K562 (cell line): ENCODE data around the gene TMEM229B. TPM values are rescaled to one million over a fixed set of nuclear protein-coding genes. Genes with fewer than 3 reads are reported as not detected.

ENCODE experiments used
- ATAC-seq: fragments of 200-7000 bp; cut with Tn5 transposase; 3 replicates; pipeline ENCODE4 v1.9.1; 2020; ENCODE audit warnings: moderate library complexity
- BruUV-seq: library from RNA; stranded (reverse); fragments of 400-500 nt; replicated peaks from 2 replicates; lab custom pipeline; 2021; lab: Mats Ljungman, UMichigan
- CTCF ChIA-PET: fragments of 300-600 bp; formaldehyde crosslinking; extraction: SDS; loops from one replicate; lab custom pipeline; 2021; ENCODE audit warnings: low intra/inter-chr PET ratio; lab: Yijun Ruan, JAX
- POLR2A ChIA-PET: fragments of 300-600, 350-650 bp; sonication (Branson Sonifier 250); formaldehyde crosslinking; extraction: SDS; loops from one replicate; lab custom pipeline; 2021; ENCODE audit warnings: antibody characterized with exemption, inconsistent platforms; lab: Yijun Ruan, JAX
- DNase-seq, 4 experiments: peaks; one replicate each; pipeline versions ENCODE4 v3.0.0 to v3.0.0-alpha.2; 2011 to 2018; ENCODE audit warnings: low spot score in 3 of 4, mixed read lengths in 3 of 4; ENCODE audit errors: extremely low read depth in 1 of 4
- FAIRE-seq: peaks from 2 replicates; lab custom pipeline; 2011; peaks lifted over from hg19 to GRCh38; lab: Jason Lieb, UNC
- H2AFZ ChIP-seq: 2 replicates; pipeline ENCODE4 v1.6.0; 2011; ENCODE audit warnings: low read depth, low read length, control low read depth, inconsistent platforms
- H3K27ac ChIP-seq: fragments of 200-600 bp; 3 replicates; pipeline ENCODE4 v1.8.0; 2011; ENCODE audit warnings: low read depth, mild to moderate bottlenecking, control low read depth, inconsistent platforms, low read length, moderate library complexity, mixed read lengths; ENCODE audit errors: extremely low read depth
- H3K27me3 ChIP-seq, 2 experiments: fragments of 300-600 bp in 1 of 2; 2 replicates in 1 of 2; 3 replicates in 1 of 2; pipeline versions ENCODE4 v1.6.0 to v1.8.0; 2011; ENCODE audit warnings: inconsistent platforms in 2 of 2, low read length in 2 of 2, mild to moderate bottlenecking in 1 of 2, mixed read lengths in 1 of 2, moderate library complexity in 1 of 2; ENCODE audit not compliant: control insufficient read depth in 2 of 2, insufficient read depth in 2 of 2
- H3K36me3 ChIP-seq: fragments of 300-600 bp; 3 replicates; pipeline ENCODE4 v1.8.0; 2011; ENCODE audit warnings: mild to moderate bottlenecking, low read length, inconsistent platforms; ENCODE audit not compliant: control insufficient read depth, insufficient read depth
- H3K4me1 ChIP-seq, 2 experiments: fragments of 200-600 bp in 1 of 2; replicated peaks in 1 of 2; 2 replicates in 1 of 2; 3 replicates in 1 of 2; pipeline versions ENCODE4 v1.5.1 to v1.8.0; 2011; ENCODE audit warnings: inconsistent platforms in 2 of 2, low read length in 2 of 2, mild to moderate bottlenecking in 1 of 2, mixed read lengths in 1 of 2, moderate library complexity in 1 of 2; ENCODE audit not compliant: control insufficient read depth in 2 of 2, insufficient read depth in 2 of 2
- H3K4me2 ChIP-seq: 2 replicates; pipeline ENCODE4 v1.6.1; 2011; ENCODE audit warnings: low read length, control low read depth, inconsistent platforms, mixed read lengths; ENCODE audit not compliant: insufficient read depth
- H3K4me3 ChIP-seq: fragments of 200-600 bp; sonication (generic), shearing (Covaris generic); 2 replicates; pipeline ENCODE4 v1.5.1; 2016; ENCODE audit warnings: control low read depth, inconsistent platforms
- H3K79me2 ChIP-seq: fragments of 200-600 bp; 3 replicates; pipeline ENCODE4 v1.8.0; 2011; ENCODE audit warnings: low read length, inconsistent platforms; ENCODE audit not compliant: control insufficient read depth, insufficient read depth
- H3K9ac ChIP-seq, 2 experiments: 2 replicates each; pipeline versions ENCODE4 v1.6.0 to v1.6.1; 2011; ENCODE audit warnings: low read depth in 2 of 2, low read length in 2 of 2, control low read depth in 1 of 2, inconsistent platforms in 1 of 2, mild to moderate bottlenecking in 1 of 2, mixed read lengths in 1 of 2; ENCODE audit not compliant: insufficient read depth in 1 of 2
- H3K9me1 ChIP-seq: one replicate; pipeline ENCODE4 v1.6.0; 2011; ENCODE audit warnings: inconsistent platforms, mild to moderate bottlenecking, low read length, moderate library complexity; ENCODE audit not compliant: control insufficient read depth, insufficient read depth
- H3K9me3 ChIP-seq: replicated peaks from 2 replicates; pipeline ENCODE4 v1.5.1; 2011; ENCODE audit warnings: low read depth, low read length, inconsistent platforms; ENCODE audit not compliant: control insufficient read depth, insufficient read depth
- H4K20me1 ChIP-seq: replicated peaks from 2 replicates; pipeline ENCODE4 v1.6.1; 2011; ENCODE audit warnings: low read length, inconsistent platforms, mixed read lengths; ENCODE audit not compliant: control insufficient read depth, insufficient read depth
- BMI1 ChIP-seq: fragments of 150-350 bp; IDR thresholded peaks from 2 replicates; pipeline ENCODE4 v1.6.1; 2014; ENCODE audit warnings: low read length
- CBFB ChIP-seq: sonication (generic); formaldehyde crosslinking; IDR thresholded peaks from 2 replicates; pipeline ENCODE4 v1.4.0; 2020; ENCODE audit warnings: mild to moderate bottlenecking, missing genetic modification reagents
- CTCF ChIP-seq, 3 experiments: IDR thresholded peaks in 2 of 3; conservative IDR thresholded peaks in 1 of 3; 2 replicates each; pipeline ENCODE4 v1.5.1; 2011 to 2012; ENCODE audit warnings: low read length in 3 of 3, mild to moderate bottlenecking in 3 of 3, control low read depth in 2 of 3, improper control_type of control experiment in 1 of 3, inconsistent platforms in 1 of 3, low read depth in 1 of 3, mixed read lengths in 1 of 3, moderate library complexity in 1 of 3; ENCODE audit not compliant: insufficient read depth in 2 of 3
- MAFK ChIP-seq: IDR thresholded peaks from 2 replicates; pipeline ENCODE4 v1.6.1; 2011; ENCODE audit warnings: low read length, improper control_type of control experiment
- RBM25 ChIP-seq: fragments of 200-400 bp; formaldehyde crosslinking; IDR thresholded peaks from 2 replicates; pipeline ENCODE4 v1.6.1; 2018; ENCODE audit warnings: low read length, low read depth, moderate library complexity; ENCODE audit not compliant: severe bottlenecking
- THRA ChIP-seq: fragments of 450-650 bp; IDR thresholded peaks from 2 replicates; pipeline ENCODE4 v1.6.1; 2017; ENCODE audit warnings: mild to moderate bottlenecking, moderate library complexity
- ZNF668 ChIP-seq: fragments of 250-450 bp; sonication (Bioruptor Pico); IDR thresholded peaks from 2 replicates; pipeline ENCODE4 v1.8.0; 2022; ENCODE audit warnings: mild to moderate bottlenecking, inconsistent platforms
- WGBS: fragments of 100-300 bp; shearing (Covaris generic); methylation state at CpG from one replicate; pipeline ENCODE4 v1.1.6; 2016; ENCODE audit warnings: low coverage, mixed read lengths; ENCODE audit not compliant: insufficient coverage; ENCODE audit errors: missing lambda C conversion rate; 5-methylcytosine and 5-hydroxymethylcytosine counted together
- in situ Hi-C: fragments of 300-500 bp; cut with MboI; formaldehyde crosslinking; loops from 4 replicates; pipeline ENCODE4 v1.15.0; 2018; ENCODE audit warnings: inconsistent platforms, mixed read lengths
- intact Hi-C: fragments of 100-400 bp; cut with micrococcal nuclease; formaldehyde crosslinking; loops from 2 replicates; pipeline ENCODE4 v1.14.2; 2022
- polyA plus RNA-seq, 8 experiments: library from polyadenylated mRNA; depleted of rRNA in 4 of 8; stranded (reverse) in 5 of 8; unstranded in 3 of 8; fragments of >200 nt; fragmentation: Nextera tagmentation in 2 of 8; fragmentation: Illumina TruSeq in 1 of 8; extraction: Ambion mirVana in 2 of 8; extraction: Trizol in 1 of 8; gene quantifications; 2 replicates each; pipeline versions ENCODE4 v1.2.1 to v1.2.3, GENCODE V29; 2011 to 2014; ENCODE audit warnings: inconsistent platforms in 1 of 8, missing spikeins in 1 of 8
- total RNA-seq, 7 experiments: library from RNA; depleted of rRNA in 6 of 7; stranded (reverse); fragments of >200 nt in 6 of 7; fragmentation: Illumina TruSeq in 2 of 7; extraction: Trizol in 2 of 7; gene quantifications; 2 replicates each; pipeline versions ENCODE4 v1.2.1 to v1.2.3, GENCODE V29; 2011 to 2021; ENCODE audit warnings: low replicate concordance in 1 of 7

The TMEM229B gene
- total and polyA plus RNA-seq, 9 of the 15 experiments (the other 6 are each of a cell fraction or from before 2014, with no cell fraction given), result not detected

GRCh38 chr14:67453575-67454300 is 34.8 kb downstream of the TMEM229B start:
- no TSS peak for BruUV-seq
- 0 out of 2 replicates have a peak overlapping the region, but pooled peaks have one; percentile 32 for H2AFZ ChIP-seq
- FAIRE-seq (no peak), DNase-seq (peak in 1 of 4 experiments; percentile 12), ATAC-seq (peak; percentile 57; the same call in 2 of the 3 replicates)
- H3K9ac ChIP-seq, result no peak overlapping the region
- intact Hi-C loops (no loop called here), in situ Hi-C loops (no loop called here)
- no peaks in the 10 kb centered on the region for H3K9me3 ChIP-seq
- no peaks in the 10 kb centered on the region for H3K36me3 ChIP-seq
- H3K4me1 ChIP-seq, result no peaks in the 10 kb centered on the region; a peak in 2 of 5 replicates
- POLR2A ChIA-PET, result interaction anchor here (0.8 to 1.0 kb wide), 3 partner anchors 9 to 16 kb away, joined by 3 to 5 read pairs (median 4); no protein-coding TSS in a partner anchor
- H4K20me1 ChIP-seq, result no peaks in the 10 kb centered on the region
- peaks cover 0 to 14% of the 10 kb centered on the region in 2 experiments; a peak in 2 of 5 replicates for H3K27me3 ChIP-seq
- H3K4me3 ChIP-seq, result no peak overlapping the region
- TF ChIP-seq BMI1 (no peak), ZNF668 (CRISPR knock-in tag) (no peak), CBFB (CRISPR knock-in tag) (no peak), CTCF (IDR thresholded peaks at IDR 0.05 in 2 of 3, conservative IDR thresholded peaks at IDR 0.05 in 1 of 3; ENCODE audit: insufficient read depth in 2 of 3, low read depth in 1 of 3, low read length in 3 of 3) (0 out of 6 replicates have a peak, but pooled peaks of 2 of the 3 experiments have one; percentile 10 to 24), MAFK (no peak), RBM25 (peak; percentile 12), THRA (no peak)
- no peak overlapping the region for H3K4me2 ChIP-seq
- no peak overlapping the region for H3K27ac ChIP-seq
- H3K79me2 ChIP-seq, result no peaks in the 10 kb centered on the region
- no peaks in the 10 kb centered on the region for H3K9me1 ChIP-seq
- 5% methylated on average over 4 of the region's 5 CpGs for WGBS
- CTCF ChIA-PET, result no interaction called here
